Fibroblast of peridontal ligament (primary cell): Measurements from ENCODE around the gene RIN2.
"Not testable (repeated sequence)": the region's sequence is repeated elsewhere in the genome, so short reads cannot be mapped to it uniquely, and the experiment has no call there.

ENCODE experiments used
- DNase-seq: peaks from one replicate; pipeline ENCODE4 v3.0.0-alpha.2; 2010; ENCODE audit errors: extremely low read depth

RIN2 gene

DNA sequence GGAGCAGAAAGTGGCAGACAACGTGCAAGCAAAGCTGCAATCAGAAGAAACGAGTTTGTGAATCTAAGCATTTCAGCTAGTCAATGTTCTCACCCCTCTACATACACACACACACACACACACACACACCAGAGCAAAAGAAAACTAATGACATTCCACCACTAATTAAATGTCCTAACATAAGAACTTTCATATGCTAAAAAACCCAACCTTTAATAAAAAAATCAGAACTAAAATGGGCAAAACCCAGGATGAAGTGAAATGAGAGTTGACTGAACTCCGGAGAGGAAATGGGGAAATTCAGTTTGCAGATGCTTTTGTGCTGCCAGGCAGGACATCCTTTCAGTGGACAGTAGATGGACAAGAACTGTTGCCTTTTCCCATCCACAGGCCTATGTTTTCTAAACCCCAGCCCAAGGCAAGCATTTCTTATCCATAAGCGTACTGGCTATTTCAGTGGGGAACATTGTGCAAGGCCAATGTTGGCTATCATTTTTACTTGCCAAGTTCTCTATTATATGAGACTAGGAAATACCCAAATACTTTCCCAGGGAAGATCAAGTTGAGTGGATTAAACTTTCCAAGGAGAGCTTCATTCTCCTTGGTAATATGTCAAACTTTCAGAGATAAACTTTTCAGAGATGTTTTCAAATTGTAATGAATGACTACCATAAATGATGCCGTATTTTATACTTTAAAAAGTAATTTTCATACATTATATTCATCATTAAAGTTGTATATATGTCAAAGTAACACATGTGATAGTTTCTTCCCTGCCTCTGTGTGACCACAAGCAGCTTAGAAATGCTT is 27.3 kb downstream of the RIN2 start:
- DNase-seq, result peak; percentile 83

DNA sequence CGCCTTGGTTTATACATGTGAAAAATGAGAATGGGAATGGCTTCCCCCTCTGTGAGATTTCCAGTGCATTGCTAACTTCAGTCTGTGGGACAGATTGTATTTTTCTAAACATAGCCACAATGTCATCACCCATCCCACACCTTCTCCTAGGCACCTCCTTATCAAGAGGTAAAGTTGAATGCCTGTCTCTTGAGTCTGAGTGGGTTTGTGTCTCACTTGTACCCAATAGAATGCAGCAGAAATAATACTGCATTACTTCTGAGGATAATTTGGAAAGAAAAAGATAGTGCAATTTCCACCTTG is 27.9 kb downstream of the RIN2 start:
- DNase-seq, result peak; percentile 41

DNA sequence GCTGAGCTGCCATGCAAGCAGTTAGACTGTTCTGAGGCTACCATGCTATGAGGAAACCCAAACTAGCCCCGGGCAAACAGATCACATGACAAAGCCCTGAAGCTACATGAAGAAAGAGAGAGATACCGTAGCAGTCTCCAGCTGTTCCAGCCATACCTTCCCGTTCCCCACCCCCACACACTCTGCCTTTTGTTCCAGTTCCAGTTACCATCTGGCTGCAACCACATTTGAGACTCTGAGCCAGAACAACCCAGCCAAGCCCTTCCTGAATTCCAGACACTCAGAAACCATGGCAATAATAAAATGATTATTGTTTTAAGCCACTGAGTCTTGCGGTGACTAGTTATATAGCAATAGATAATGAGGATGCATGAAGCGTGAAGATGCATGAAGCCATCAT is 28.3 kb downstream of the RIN2 start:
- peak; percentile 96 for DNase-seq

DNA sequence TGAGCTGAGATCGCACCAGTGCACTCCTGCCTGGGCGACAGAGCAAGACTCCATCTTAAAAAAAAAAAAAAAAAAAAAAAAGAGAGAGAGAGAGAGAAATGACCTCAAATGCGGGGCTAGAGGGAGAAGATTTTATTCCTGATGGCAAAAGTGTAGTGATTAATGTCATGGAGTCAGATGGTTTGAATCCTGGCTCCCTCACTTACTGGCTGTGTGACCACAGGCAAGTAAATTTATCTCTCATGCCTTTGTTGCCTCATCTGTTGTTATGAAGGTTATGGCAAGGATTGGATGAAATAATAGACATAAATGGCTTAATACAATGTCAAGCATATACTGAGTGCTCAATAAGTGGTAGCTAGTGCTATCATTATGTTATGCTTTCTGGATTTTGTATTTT is 29.3 kb downstream of the RIN2 start:
- no peak for DNase-seq

DNA sequence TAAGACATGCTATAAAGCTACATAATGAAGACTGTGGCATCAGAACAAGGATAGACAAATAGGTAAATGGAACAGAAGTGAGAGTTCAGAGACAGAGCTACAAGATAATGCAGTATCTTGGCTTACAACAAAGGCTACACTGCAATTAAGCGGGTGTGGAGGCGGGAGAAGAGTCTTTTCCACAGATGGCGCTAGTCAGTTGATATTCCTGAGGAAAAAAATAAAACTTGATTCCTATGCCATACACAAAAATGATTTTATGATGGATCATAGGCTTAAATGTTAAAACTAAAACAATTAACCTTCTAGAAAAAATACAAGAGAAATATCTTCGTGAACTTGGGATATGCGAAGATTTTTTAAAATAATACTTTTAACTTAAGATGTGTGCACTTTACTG is 31.0 kb downstream of the RIN2 start:
- no peak for DNase-seq

DNA sequence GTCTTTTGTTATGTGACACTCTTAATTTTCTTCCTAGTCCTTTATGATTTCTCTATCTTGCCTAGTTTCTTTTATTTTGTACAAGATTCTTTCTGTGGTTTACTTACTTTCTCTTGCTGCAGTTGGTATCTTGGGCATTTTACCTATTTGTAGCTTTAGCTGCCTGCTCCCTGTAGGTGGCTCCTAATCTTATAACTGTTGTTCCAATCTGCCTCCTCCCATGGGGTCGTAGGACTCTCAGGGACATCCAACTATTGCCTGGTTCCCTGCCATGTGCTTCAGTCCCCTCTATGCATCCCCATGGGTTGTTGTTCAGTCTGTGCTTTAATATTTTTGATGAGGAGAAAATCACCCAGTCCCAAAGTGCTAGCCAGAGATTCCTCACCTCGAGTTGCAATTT is 31.4 kb downstream of the RIN2 start:
- DNase-seq, result no peak

DNA sequence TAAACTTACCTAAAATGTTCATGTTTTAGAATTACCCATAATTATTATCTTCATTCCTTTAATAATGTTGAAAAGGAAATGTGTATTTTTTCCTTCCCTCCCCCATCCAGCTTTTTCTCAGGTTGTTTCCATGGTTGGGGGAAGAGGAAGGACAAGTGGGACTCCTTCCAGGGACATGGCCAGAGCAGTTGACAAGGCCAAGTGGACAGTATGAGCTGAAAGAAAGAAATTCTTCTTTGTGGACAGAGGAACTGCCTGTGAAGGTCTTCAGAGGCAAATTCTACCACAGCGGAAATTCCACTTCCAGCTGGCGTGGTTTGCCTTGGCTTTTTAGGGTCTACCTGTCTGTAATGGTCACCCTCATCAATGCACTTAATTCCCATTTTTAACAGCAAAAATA is 33.8 kb downstream of the RIN2 start:
- no peak for DNase-seq

DNA sequence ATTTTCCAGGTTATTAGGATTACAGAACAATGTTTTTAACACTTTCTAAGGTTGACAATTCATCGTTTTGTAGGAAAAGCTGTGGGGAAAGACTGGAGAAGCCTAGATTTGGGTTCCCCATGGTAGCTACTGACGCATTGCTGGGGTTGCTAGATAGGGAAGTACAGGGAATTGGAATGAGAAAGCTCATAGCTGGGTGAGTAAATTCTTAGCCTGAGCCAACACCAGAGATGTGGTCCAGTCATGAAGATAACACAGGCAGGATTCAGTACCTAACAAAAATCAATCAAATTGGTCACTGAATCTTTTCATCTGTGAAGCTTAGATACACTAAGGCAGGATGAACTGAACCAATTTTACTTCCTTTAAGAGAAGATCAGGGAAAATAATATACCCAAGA is 35.7 kb downstream of the RIN2 start:
- DNase-seq, result no peak

DNA sequence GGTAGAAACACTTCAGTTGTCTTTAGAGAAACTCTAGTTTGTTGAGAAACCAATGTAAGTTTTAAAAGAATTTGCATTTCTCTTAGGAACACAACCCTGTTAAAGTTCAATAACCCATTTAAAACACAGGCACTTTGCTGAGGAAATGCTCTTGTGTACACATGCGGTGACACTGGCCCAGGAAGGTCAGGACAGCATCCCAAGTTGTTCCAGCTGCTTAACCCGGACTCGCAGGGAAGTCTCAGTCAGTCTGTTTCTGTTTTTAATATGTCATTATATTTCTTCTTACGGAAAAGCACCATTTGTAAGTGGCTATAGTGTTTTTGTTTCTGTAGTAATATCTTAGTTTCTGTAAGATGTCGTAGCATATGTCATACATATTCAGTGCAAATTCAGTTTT is 36.9 kb downstream of the RIN2 start:
- DNase-seq, result no peak

DNA sequence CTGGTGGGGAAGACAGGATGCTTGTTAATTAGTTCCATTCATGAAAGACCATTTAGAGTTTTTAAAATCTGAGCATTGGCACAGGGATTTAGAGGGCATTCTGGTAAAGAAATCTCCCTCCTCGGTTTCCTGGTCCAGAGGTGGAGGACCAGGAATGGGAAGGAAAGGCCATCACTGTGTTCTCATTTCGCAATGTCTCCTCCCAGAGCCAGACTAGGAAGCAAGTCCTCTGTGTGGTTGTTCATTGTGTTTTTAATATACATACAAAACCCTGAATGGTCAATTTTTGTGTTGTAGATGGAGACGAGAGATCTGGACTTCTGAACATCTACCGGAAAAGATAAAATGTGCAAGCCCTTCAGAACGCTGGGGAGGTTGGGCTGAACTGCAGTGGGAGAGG is 41.3 kb downstream of the RIN2 start:
- no peak for DNase-seq

DNA sequence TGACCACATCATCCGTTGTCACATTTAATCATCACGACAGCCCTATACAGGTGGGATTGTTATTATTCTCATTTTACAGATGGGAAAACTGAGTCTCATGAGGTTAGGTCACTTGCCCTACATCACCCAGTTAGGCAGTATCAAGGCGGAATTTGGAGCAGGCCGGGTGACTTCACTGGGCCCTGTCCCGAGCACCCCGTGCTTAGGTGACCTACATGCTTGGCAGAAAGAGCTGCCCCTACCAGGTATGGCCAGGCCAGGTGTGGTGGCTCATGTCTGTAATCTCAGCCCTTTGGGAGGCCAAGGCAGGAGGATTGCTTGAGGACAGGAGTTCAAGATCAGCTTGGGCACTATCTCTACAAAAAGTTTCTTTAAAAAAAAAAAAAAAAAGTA is 44.0 kb downstream of the RIN2 start:
- DNase-seq, result no peak

DNA sequence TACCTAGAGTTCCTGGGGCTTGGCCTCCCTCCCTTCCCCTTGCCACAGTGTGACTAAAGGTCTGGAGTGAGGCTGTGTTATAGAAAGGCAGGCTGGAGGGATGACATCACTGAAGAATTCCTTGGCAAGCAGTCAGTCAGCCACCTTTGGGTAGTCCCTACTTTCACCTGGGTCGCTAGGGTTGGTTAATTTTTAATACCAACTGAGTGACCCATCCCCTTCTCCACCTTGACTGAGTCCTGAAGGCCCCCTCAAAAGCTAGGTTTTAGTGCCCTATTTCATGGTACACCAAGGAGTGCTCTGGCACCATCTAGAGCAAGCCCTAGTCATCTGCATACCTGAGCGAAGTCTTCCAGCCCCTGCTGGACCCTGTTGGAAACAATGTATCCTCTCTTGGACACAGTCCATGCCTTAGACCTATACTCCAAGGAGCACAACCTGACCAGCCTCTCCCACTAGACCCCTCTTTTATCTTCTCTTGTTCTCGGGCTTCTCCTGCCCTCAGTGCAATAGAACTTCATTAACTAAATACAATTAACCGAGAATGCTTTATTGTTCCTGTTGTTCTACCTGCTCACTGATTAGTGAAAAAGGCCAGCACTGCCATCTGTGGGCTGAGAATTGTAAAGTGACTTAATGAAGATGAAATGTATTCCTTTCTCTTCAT is 44.6 kb downstream of the RIN2 start:
- DNase-seq, result no peak

DNA sequence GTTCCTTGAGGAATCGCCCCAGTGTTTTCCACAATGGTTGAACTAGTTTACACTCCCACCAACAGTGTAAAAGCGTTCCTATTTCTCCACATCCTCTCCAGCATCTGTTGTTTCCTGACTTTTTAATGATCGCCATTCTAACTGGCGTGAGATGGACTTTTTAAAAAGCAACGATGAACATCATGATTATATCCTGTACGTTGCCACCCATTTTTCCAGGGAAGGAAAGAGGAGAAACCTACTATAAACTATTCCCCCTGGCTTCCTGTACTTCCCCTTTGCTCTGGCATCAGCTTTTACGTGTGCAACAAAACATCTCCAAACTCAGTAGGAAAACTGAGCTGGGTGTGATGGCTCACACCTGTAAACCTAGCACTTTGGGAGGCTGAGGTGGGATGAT is 48.2 kb downstream of the RIN2 start:
- DNase-seq, result not testable (repeated sequence)

DNA sequence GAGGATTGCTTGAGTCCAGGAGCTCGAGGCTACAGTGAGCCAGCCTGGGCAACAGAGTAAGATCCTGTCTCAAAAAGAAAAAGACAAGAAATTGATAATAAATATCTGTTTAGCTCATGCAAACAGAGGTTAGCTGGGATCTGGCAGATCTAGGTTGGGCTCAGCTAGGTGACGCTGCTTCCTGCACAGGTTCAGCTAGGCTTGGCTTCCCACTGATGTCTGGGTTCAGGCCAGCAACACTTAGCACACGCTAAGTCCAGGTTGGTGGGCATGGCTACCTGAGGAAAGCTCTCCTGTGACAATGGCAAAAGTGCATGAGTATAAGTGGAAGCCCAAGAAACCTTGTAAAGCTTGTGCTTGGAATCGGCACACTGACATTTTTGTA is 48.7 kb downstream of the RIN2 start:
- DNase-seq, result no peak

DNA sequence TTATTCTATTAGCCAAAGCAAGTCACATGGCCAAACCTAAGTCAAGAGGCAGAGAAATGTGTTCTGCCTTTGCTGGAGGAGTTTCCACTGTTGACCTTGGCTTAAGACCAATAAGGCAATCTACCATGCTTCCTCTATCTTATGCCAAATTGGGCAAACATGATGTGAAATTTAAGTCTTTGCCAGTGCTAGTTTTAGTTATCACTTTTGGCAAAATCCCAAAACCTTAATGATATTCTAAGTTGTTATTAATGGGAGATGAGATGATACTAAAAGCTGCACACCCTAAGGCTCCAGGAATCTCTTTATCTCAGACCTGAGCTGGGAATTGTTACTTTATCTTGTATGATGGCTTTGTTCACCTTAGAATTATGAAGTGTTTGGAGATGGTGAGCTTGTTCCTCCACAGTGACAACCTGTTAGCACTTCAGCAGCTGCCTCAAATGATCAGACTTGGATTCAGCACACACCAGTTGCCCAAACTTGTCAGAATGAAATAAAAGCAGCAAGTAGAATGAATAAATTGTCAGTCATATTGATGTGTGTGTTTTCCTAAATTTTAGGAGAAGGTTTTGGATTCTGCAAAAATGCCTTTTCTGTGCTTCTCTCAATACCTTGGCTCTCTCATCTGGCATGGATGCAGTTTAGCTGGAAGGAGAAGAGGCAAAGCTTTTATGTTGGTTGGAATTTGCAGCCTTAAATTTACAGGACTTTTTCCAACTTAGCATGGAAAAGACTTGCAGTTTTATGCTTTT is 49.3 kb downstream of the RIN2 start:
- peak; percentile 59 for DNase-seq
